ENCODE measurements around the gene SIX6.

GRCh38 chr14:60495946-60496345, 13.0 kb upstream of the SIX6 start:
- TF ChIP-seq EZH2 (IDR thresholded peaks at IDR 0.05) = no peak
- TF ChIP-seq POLR2AphosphoS5 (IDR thresholded peaks at IDR 0.05; ENCODE audit: borderline replicate concordance, low read depth, low read length) = no peak

All from SK-N-MC (cell line).